ENCODE results near the gene GRB14. TPM values are rescaled to one million over a fixed set of nuclear protein-coding genes. Genes with fewer than 3 reads are reported as not detected.
"Not testable (repeated sequence)": the region's sequence is repeated elsewhere in the genome, so short reads cannot be mapped to it uniquely, and the experiment has no call there.

Gene GRB14
- total and polyA plus RNA-seq, 2 of the 13 experiments (the other 11 are each of a cell fraction or from before 2014, with no cell fraction given) = 4.6 to 5.8 TPM

GRCh38 chr2:164554487-164554886 lies 66.8 kb downstream of the GRB14 start:
- DNase-seq (ENCODE audit: low spot score) (peak; percentile 6), FAIRE-seq (no peak)

GRCh38 chr2:164551519-164551918 lies 69.8 kb downstream of the GRB14 start:
- intact Hi-C loops (cut with micrococcal nuclease; ENCODE audit: unreplicated experiment) = no loop called here
- Histone ChIP-seq H3K9me3 (ENCODE audit: low read length) (no peaks in the 10 kb centered on the region), H3K4me2 (ENCODE audit: low read depth, low read length) (no peak overlapping the region), H2AFZ (ENCODE audit: low read length) (no peak overlapping the region), H3K4me3 (replicated peaks in 1 of 3; ENCODE audit: insufficient read depth in 1 of 3, low read depth in 2 of 3, low read length in 3 of 3) (no peak overlapping the region), H4K20me1 (ENCODE audit: insufficient read depth, low read length) (no peaks in the 10 kb centered on the region), H3K4me1 (ENCODE audit: insufficient read depth, low read length) (peaks cover 6% of the 10 kb centered on the region), H3K9ac (ENCODE audit: insufficient read depth, low read depth, low read length) (no peak overlapping the region), H3K27me3 (ENCODE audit: control insufficient read depth in 1 of 2, insufficient read depth in 2 of 2, low read length in 2 of 2) (no peaks in the 10 kb centered on the region), H3K36me3 (replicated peaks in 1 of 2; ENCODE audit: control insufficient read depth in 1 of 2, insufficient read depth in 2 of 2, low read length in 2 of 2) (no peaks in the 10 kb centered on the region), H3K79me2 (ENCODE audit: insufficient read depth, low read length) (no peaks in the 10 kb centered on the region), H3K27ac (ENCODE audit: extremely low read length, insufficient read depth, low read length) (no peak overlapping the region)
- ATAC-seq = no peak
- FAIRE-seq = no peak
- ChIA-PET POLR2A (no interaction called here), CTCF (ENCODE audit: low intra/inter-chr PET ratio, low total read pairs) (no interaction called here)
- TF ChIP-seq THYN1 (CRISPR knock-in tag; IDR thresholded peaks at IDR 0.05; ENCODE audit: borderline replicate concordance, low read depth) (no peak), KDM5B (CRISPR knock-in tag; IDR thresholded peaks at IDR 0.05; ENCODE audit: borderline replicate concordance) (no peak), ZSCAN21 (CRISPR knock-in tag; IDR thresholded peaks at IDR 0.05; ENCODE audit: borderline replicate concordance) (no peak), ZNF562 (CRISPR knock-in tag; IDR thresholded peaks at IDR 0.05; ENCODE audit: borderline replicate concordance) (no peak), MEIS2 (CRISPR knock-in tag; IDR thresholded peaks at IDR 0.05) (no peak), DNMT1 (CRISPR knock-in tag; IDR thresholded peaks at IDR 0.05) (no peak)
- BruUV-seq (replicated peaks) = no TSS peak
- no peak for DNase-seq (ENCODE audit: low spot score)
- in situ Hi-C loops (cut with HindIII; ENCODE audit: extremely low pct_ligation_motif_present, low pct_unique_long_range_greater_than_20kb) = no loop called here
- WGBS (ENCODE audit: low lambda C conversion rate) = 76% methylated on average over 4 of the region's 4 CpGs

More at GRCh38 chr2:164554487-164554886, 66.8 kb downstream of the GRB14 start:
- no peaks in the 10 kb centered on the region for H4K20me1 ChIP-seq (ENCODE audit: insufficient read depth, low read length)
- ChIA-PET POLR2A (no interaction called here), CTCF (ENCODE audit: low intra/inter-chr PET ratio, low total read pairs) (no interaction called here)
- WGBS (ENCODE audit: low lambda C conversion rate) = 78% methylated on average over 2 of the region's 2 CpGs
- no peak overlapping the region for H3K9ac ChIP-seq (ENCODE audit: insufficient read depth, low read depth, low read length)
- intact Hi-C loops (cut with micrococcal nuclease; ENCODE audit: unreplicated experiment) = no loop called here
- no TSS peak for BruUV-seq (replicated peaks)
- no peak overlapping the region for H3K4me3 ChIP-seq (replicated peaks in 1 of 3; ENCODE audit: insufficient read depth in 1 of 3, low read depth in 2 of 3, low read length in 3 of 3)
- ATAC-seq = peak; percentile 67
- in situ Hi-C loops (cut with HindIII; ENCODE audit: extremely low pct_ligation_motif_present, low pct_unique_long_range_greater_than_20kb) = no loop called here
- TF ChIP-seq TEAD3 (CRISPR knock-in tag; optimal IDR thresholded peaks at IDR 0.05; ENCODE audit: borderline replicate concordance) = peak; percentile 28
- TF ChIP-seq ZNF230 (CRISPR knock-in tag; IDR thresholded peaks at IDR 0.05) = no peak
- TF ChIP-seq MAX (IDR thresholded peaks at IDR 0.05) = peak; percentile 37; the same call in 1 of the 2 replicates
- no peaks in the 10 kb centered on the region for H3K27me3 ChIP-seq (ENCODE audit: control insufficient read depth in 1 of 2, insufficient read depth in 2 of 2, low read length in 2 of 2)
- H2AFZ ChIP-seq (ENCODE audit: low read length) = no peak overlapping the region
- H3K4me1 ChIP-seq (ENCODE audit: insufficient read depth, low read length) = peaks cover 6% of the 10 kb centered on the region
- H3K79me2 ChIP-seq (ENCODE audit: insufficient read depth, low read length) = no peaks in the 10 kb centered on the region
- H3K9me3 ChIP-seq (ENCODE audit: low read length) = no peaks in the 10 kb centered on the region
- no peak overlapping the region for H3K27ac ChIP-seq (ENCODE audit: extremely low read length, insufficient read depth, low read length)
- no peaks in the 10 kb centered on the region for H3K36me3 ChIP-seq (replicated peaks in 1 of 2; ENCODE audit: control insufficient read depth in 1 of 2, insufficient read depth in 2 of 2, low read length in 2 of 2)
- H3K4me2 ChIP-seq (ENCODE audit: low read depth, low read length) = no peak overlapping the region

GRCh38 chr2:164549705-164550104 lies 71.6 kb downstream of the GRB14 start:
- H3K27ac ChIP-seq (ENCODE audit: extremely low read length, insufficient read depth, low read length); ATAC-seq; H3K79me2 ChIP-seq (ENCODE audit: insufficient read depth, low read length); intact Hi-C loops (cut with micrococcal nuclease; ENCODE audit: unreplicated experiment); H3K9ac ChIP-seq (ENCODE audit: insufficient read depth, low read depth, low read length); DNase-seq (ENCODE audit: low spot score); BruUV-seq (replicated peaks); H3K27me3 ChIP-seq (ENCODE audit: control insufficient read depth in 1 of 2, insufficient read depth in 2 of 2, low read length in 2 of 2); H3K4me2 ChIP-seq (ENCODE audit: low read depth, low read length); CTCF ChIA-PET (ENCODE audit: low intra/inter-chr PET ratio, low total read pairs); H3K4me1 ChIP-seq (ENCODE audit: insufficient read depth, low read length); H2AFZ ChIP-seq (ENCODE audit: low read length); H3K4me3 ChIP-seq (replicated peaks in 1 of 3; ENCODE audit: insufficient read depth in 1 of 3, low read depth in 2 of 3, low read length in 3 of 3); POLR2A ChIA-PET; in situ Hi-C loops (cut with HindIII; ENCODE audit: extremely low pct_ligation_motif_present, low pct_unique_long_range_greater_than_20kb); H3K36me3 ChIP-seq (replicated peaks in 1 of 2; ENCODE audit: control insufficient read depth in 1 of 2, insufficient read depth in 2 of 2, low read length in 2 of 2); H3K9me3 ChIP-seq (ENCODE audit: low read length); H4K20me1 ChIP-seq (ENCODE audit: insufficient read depth, low read length); FAIRE-seq: not testable (repeated sequence)
- WGBS (ENCODE audit: low lambda C conversion rate) = 80% methylated on average over 3 of the region's 3 CpGs
